K562 (cell line): ENCODE measurements around the gene UGT1A6. TPM values are rescaled to one million over a fixed set of nuclear protein-coding genes. Genes with fewer than 3 reads are reported as not detected.

Experiments
- ATAC-seq: fragments of 200-7000 bp; cut with Tn5 transposase; 3 replicates; pipeline ENCODE4 v1.9.1; 2020; ENCODE audit warnings: moderate library complexity
- BruUV-seq: library from RNA; stranded (reverse); fragments of 400-500 nt; replicated peaks from 2 replicates; lab custom pipeline; 2021; lab: Mats Ljungman, UMichigan
- CTCF ChIA-PET: fragments of 300-600 bp; formaldehyde crosslinking; extraction: SDS; loops from one replicate; lab custom pipeline; 2021; ENCODE audit warnings: low intra/inter-chr PET ratio; lab: Yijun Ruan, JAX
- POLR2A ChIA-PET: fragments of 300-600, 350-650 bp; sonication (Branson Sonifier 250); formaldehyde crosslinking; extraction: SDS; loops from one replicate; lab custom pipeline; 2021; ENCODE audit warnings: antibody characterized with exemption, inconsistent platforms; lab: Yijun Ruan, JAX
- DNase-seq, 4 experiments: peaks; one replicate each; pipeline versions ENCODE4 v3.0.0 to v3.0.0-alpha.2; 2011 to 2018; ENCODE audit warnings: low spot score in 3 of 4, mixed read lengths in 3 of 4; ENCODE audit errors: extremely low read depth in 1 of 4
- FAIRE-seq: peaks from 2 replicates; lab custom pipeline; 2011; peaks lifted over from hg19 to GRCh38; lab: Jason Lieb, UNC
- H2AFZ ChIP-seq: 2 replicates; pipeline ENCODE4 v1.6.0; 2011; ENCODE audit warnings: low read depth, low read length, control low read depth, inconsistent platforms
- H3K27ac ChIP-seq: fragments of 200-600 bp; 3 replicates; pipeline ENCODE4 v1.8.0; 2011; ENCODE audit warnings: low read depth, mild to moderate bottlenecking, control low read depth, inconsistent platforms, low read length, moderate library complexity, mixed read lengths; ENCODE audit errors: extremely low read depth
- H3K27me3 ChIP-seq, 2 experiments: fragments of 300-600 bp in 1 of 2; 2 replicates in 1 of 2; 3 replicates in 1 of 2; pipeline versions ENCODE4 v1.6.0 to v1.8.0; 2011; ENCODE audit warnings: inconsistent platforms in 2 of 2, low read length in 2 of 2, mild to moderate bottlenecking in 1 of 2, mixed read lengths in 1 of 2, moderate library complexity in 1 of 2; ENCODE audit not compliant: control insufficient read depth in 2 of 2, insufficient read depth in 2 of 2
- H3K36me3 ChIP-seq: fragments of 300-600 bp; 3 replicates; pipeline ENCODE4 v1.8.0; 2011; ENCODE audit warnings: mild to moderate bottlenecking, low read length, inconsistent platforms; ENCODE audit not compliant: control insufficient read depth, insufficient read depth
- H3K4me1 ChIP-seq, 2 experiments: fragments of 200-600 bp in 1 of 2; replicated peaks in 1 of 2; 2 replicates in 1 of 2; 3 replicates in 1 of 2; pipeline versions ENCODE4 v1.5.1 to v1.8.0; 2011; ENCODE audit warnings: inconsistent platforms in 2 of 2, low read length in 2 of 2, mild to moderate bottlenecking in 1 of 2, mixed read lengths in 1 of 2, moderate library complexity in 1 of 2; ENCODE audit not compliant: control insufficient read depth in 2 of 2, insufficient read depth in 2 of 2
- H3K4me2 ChIP-seq: 2 replicates; pipeline ENCODE4 v1.6.1; 2011; ENCODE audit warnings: low read length, control low read depth, inconsistent platforms, mixed read lengths; ENCODE audit not compliant: insufficient read depth
- H3K4me3 ChIP-seq: fragments of 200-600 bp; sonication (generic), shearing (Covaris generic); 2 replicates; pipeline ENCODE4 v1.5.1; 2016; ENCODE audit warnings: control low read depth, inconsistent platforms
- H3K79me2 ChIP-seq: fragments of 200-600 bp; 3 replicates; pipeline ENCODE4 v1.8.0; 2011; ENCODE audit warnings: low read length, inconsistent platforms; ENCODE audit not compliant: control insufficient read depth, insufficient read depth
- H3K9ac ChIP-seq, 2 experiments: 2 replicates each; pipeline versions ENCODE4 v1.6.0 to v1.6.1; 2011; ENCODE audit warnings: low read depth in 2 of 2, low read length in 2 of 2, control low read depth in 1 of 2, inconsistent platforms in 1 of 2, mild to moderate bottlenecking in 1 of 2, mixed read lengths in 1 of 2; ENCODE audit not compliant: insufficient read depth in 1 of 2
- H3K9me1 ChIP-seq: one replicate; pipeline ENCODE4 v1.6.0; 2011; ENCODE audit warnings: inconsistent platforms, mild to moderate bottlenecking, low read length, moderate library complexity; ENCODE audit not compliant: control insufficient read depth, insufficient read depth
- H3K9me3 ChIP-seq: replicated peaks from 2 replicates; pipeline ENCODE4 v1.5.1; 2011; ENCODE audit warnings: low read depth, low read length, inconsistent platforms; ENCODE audit not compliant: control insufficient read depth, insufficient read depth
- H4K20me1 ChIP-seq: replicated peaks from 2 replicates; pipeline ENCODE4 v1.6.1; 2011; ENCODE audit warnings: low read length, inconsistent platforms, mixed read lengths; ENCODE audit not compliant: control insufficient read depth, insufficient read depth
- NRF1 ChIP-seq, 2 experiments: fragments of 450-650 bp; IDR thresholded peaks in 1 of 2; conservative IDR thresholded peaks in 1 of 2; 2 replicates each; pipeline ENCODE4 v1.6.1; 2014; ENCODE audit warnings: mild to moderate bottlenecking in 2 of 2
- ZKSCAN3 ChIP-seq: fragments of 250-450 bp; sonication (Bioruptor Pico); IDR thresholded peaks from 2 replicates; pipeline ENCODE4 v1.4.0; 2020
- WGBS: fragments of 100-300 bp; shearing (Covaris generic); methylation state at CpG from one replicate; pipeline ENCODE4 v1.1.6; 2016; ENCODE audit warnings: low coverage, mixed read lengths; ENCODE audit not compliant: insufficient coverage; ENCODE audit errors: missing lambda C conversion rate; 5-methylcytosine and 5-hydroxymethylcytosine counted together
- in situ Hi-C: fragments of 300-500 bp; cut with MboI; formaldehyde crosslinking; loops from 4 replicates; pipeline ENCODE4 v1.15.0; 2018; ENCODE audit warnings: inconsistent platforms, mixed read lengths
- intact Hi-C: fragments of 100-400 bp; cut with micrococcal nuclease; formaldehyde crosslinking; loops from 2 replicates; pipeline ENCODE4 v1.14.2; 2022
- polyA plus RNA-seq, 8 experiments: library from polyadenylated mRNA; depleted of rRNA in 4 of 8; stranded (reverse) in 5 of 8; unstranded in 3 of 8; fragments of >200 nt; fragmentation: Nextera tagmentation in 2 of 8; fragmentation: Illumina TruSeq in 1 of 8; extraction: Ambion mirVana in 2 of 8; extraction: Trizol in 1 of 8; gene quantifications; 2 replicates each; pipeline versions ENCODE4 v1.2.1 to v1.2.3, GENCODE V29; 2011 to 2014; ENCODE audit warnings: inconsistent platforms in 1 of 8, missing spikeins in 1 of 8
- total RNA-seq, 7 experiments: library from RNA; depleted of rRNA in 6 of 7; stranded (reverse); fragments of >200 nt in 6 of 7; fragmentation: Illumina TruSeq in 2 of 7; extraction: Trizol in 2 of 7; gene quantifications; 2 replicates each; pipeline versions ENCODE4 v1.2.1 to v1.2.3, GENCODE V29; 2011 to 2021; ENCODE audit warnings: low replicate concordance in 1 of 7
- TF ChIP-seq, protein P1 (sequence below): sonication (generic); formaldehyde crosslinking; IDR thresholded peaks from 2 replicates; pipeline ENCODE4 v1.9.0; 2022; ENCODE audit warnings: mild to moderate bottlenecking, missing genetic modification reagents
- TF ChIP-seq, protein P2 (sequence below): sonication (generic); formaldehyde crosslinking; IDR thresholded peaks from 2 replicates; pipeline ENCODE4 v1.5.0; 2020; ENCODE audit warnings: missing genetic modification reagents
- TF ChIP-seq, protein P3 (sequence below): fragments of 250-450 bp; sonication (Bioruptor Pico); IDR thresholded peaks from 2 replicates; pipeline ENCODE4 v1.8.0; 2022; ENCODE audit warnings: moderate library complexity, mild to moderate bottlenecking, inconsistent platforms

UGT1A6 gene
- total and polyA plus RNA-seq, 9 of the 15 experiments (the other 6 are each of a cell fraction or from before 2014, with no cell fraction given): not detected

DNA sequence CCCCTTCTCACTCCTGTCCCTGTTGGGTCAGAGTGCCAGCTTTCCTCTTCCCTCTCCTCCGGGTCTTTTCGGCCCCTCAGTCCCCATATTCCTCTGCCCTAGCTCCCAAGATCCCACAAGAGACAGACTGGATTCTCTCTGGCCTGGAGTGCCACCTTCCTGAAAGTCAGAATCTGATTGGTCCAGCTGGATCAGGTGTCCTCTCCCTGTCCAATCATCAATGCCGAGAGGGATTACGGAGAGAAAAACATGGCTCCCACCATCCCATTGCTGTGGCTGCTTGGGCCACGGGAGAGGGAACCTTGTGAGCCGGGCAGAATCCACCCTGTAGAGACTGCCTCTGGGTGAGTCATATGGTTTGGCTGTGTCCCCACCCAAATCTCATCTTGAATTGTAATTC, 82.7 kb downstream of the UGT1A6 start:
- no peak overlapping the region for H3K9ac ChIP-seq
- TF ChIP-seq, protein P1, sequence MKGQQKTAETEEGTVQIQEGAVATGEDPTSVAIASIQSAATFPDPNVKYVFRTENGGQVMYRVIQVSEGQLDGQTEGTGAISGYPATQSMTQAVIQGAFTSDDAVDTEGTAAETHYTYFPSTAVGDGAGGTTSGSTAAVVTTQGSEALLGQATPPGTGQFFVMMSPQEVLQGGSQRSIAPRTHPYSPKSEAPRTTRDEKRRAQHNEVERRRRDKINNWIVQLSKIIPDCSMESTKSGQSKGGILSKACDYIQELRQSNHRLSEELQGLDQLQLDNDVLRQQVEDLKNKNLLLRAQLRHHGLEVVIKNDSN: peak; percentile 34; the same call in 1 of the 2 replicates
- TF ChIP-seq ZKSCAN3 (CRISPR knock-in tag) (no peak), NRF1 (conservative IDR thresholded peaks at IDR 0.05 in 1 of 2, IDR thresholded peaks at IDR 0.05 in 1 of 2) (no peak)
- TF ChIP-seq, protein P2, sequence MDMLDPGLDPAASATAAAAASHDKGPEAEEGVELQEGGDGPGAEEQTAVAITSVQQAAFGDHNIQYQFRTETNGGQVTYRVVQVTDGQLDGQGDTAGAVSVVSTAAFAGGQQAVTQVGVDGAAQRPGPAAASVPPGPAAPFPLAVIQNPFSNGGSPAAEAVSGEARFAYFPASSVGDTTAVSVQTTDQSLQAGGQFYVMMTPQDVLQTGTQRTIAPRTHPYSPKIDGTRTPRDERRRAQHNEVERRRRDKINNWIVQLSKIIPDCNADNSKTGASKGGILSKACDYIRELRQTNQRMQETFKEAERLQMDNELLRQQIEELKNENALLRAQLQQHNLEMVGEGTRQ (CRISPR knock-in tag): peak; percentile 53
- TF ChIP-seq, protein P3, sequence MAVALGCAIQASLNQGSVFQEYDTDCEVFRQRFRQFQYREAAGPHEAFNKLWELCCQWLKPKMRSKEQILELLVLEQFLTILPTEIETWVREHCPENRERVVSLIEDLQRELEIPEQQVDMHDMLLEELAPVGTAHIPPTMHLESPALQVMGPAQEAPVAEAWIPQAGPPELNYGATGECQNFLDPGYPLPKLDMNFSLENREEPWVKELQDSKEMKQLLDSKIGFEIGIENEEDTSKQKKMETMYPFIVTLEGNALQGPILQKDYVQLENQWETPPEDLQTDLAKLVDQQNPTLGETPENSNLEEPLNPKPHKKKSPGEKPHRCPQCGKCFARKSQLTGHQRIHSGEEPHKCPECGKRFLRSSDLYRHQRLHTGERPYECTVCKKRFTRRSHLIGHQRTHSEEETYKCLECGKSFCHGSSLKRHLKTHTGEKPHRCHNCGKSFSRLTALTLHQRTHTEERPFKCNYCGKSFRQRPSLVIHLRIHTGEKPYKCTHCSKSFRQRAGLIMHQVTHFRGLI (CRISPR knock-in tag): no peak
- H3K9me1 ChIP-seq: no peaks in the 10 kb centered on the region
- DNase-seq (peak; percentile 2 to 35 (median 32)), ATAC-seq (no peak), FAIRE-seq (no peak)
- H3K9me3 ChIP-seq: no peaks in the 10 kb centered on the region
- H2AFZ ChIP-seq: no peak overlapping the region
- peaks cover 0 to 6% of the 10 kb centered on the region in 2 experiments; a peak in 2 of 5 replicates for H3K27me3 ChIP-seq
- POLR2A ChIA-PET: no interaction called here
- 0% methylated on average over 4 of the region's 6 CpGs for WGBS
- intact Hi-C loops (no loop called here), in situ Hi-C loops (no loop called here)
- no peak overlapping the region for H3K4me2 ChIP-seq
- no peaks in the 10 kb centered on the region for H3K36me3 ChIP-seq
- no peaks in the 10 kb centered on the region for H3K4me1 ChIP-seq
- no peak overlapping the region for H3K4me3 ChIP-seq
- no TSS peak for BruUV-seq
- H3K79me2 ChIP-seq: no peaks in the 10 kb centered on the region
- CTCF ChIA-PET: no interaction called here
- no peak overlapping the region for H3K27ac ChIP-seq
- no peaks in the 10 kb centered on the region for H4K20me1 ChIP-seq
